Activated effector memory CD4-positive, alpha-beta T cell treated with anti-CD3 and anti-CD28 coated beads, Interleukin-2, amount 50 U/mL, for 16 hours (primary cell): Measurements from ENCODE around the gene UCHL1.
"Not testable (repeated sequence)": the region's sequence is repeated elsewhere in the genome, so short reads cannot be mapped to it uniquely, and the experiment has no call there.

Experiments
- DNase-seq: peaks from one replicate; pipeline ENCODE4 v3.0.0-alpha.2; 2020

The UCHL1 gene

DNA sequence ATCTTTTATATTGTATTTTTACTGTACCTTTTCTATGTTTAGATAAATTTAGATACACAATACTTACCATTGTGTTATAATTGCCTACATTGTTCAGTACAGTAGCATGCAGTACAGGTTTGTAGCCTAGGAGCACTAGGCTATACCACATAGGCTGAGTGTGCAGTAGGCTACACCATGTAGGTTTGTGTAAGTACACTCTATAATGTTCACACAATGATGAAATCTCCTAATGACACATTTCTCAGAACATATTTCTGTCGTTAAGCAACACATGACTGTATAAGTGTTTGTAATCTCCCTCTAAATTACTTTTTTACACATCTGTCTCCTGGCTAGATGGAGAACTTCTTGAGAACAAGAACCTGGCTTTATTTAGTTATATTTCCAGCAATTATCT is 40.3 kb downstream of the UCHL1 start:
- DNase-seq = no peak

DNA sequence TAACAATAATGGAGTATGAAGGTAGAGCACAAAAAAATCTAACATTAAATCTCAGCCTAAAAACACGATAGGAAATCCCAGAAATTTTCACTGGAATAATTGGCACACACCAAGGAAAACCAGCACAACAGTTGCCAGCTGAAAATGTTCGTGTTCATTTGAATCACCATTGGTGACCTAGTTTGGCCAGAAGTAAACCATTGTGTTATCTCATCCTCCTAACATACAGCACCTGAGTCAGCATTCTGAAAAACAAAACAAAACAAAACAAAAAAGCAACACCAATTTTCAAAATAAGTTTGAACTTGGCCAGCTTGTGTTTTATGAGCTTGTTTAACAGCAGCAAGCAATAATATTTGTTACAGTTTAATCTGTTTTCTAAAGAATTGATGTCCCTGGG is 41.1 kb downstream of the UCHL1 start:
- no peak for DNase-seq

DNA sequence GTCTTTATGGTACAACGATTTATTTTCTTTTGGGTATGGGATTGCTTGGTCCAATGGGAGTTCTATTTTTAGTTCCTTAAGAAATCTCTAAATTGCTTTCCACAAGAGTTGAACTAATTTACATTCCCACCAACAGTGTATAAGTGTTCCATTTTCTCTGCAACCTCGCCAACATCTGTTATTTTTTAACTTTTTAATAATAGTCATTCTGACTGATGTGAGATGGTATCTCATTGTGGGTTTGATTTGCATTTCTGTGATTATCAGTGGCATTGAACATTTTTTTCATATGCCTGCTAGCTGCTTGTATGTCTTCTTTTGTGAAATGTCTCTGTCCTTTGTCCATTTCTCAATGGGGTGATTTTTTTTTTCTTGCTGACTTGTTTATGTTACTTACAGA is 42.8 kb downstream of the UCHL1 start:
- no peak for DNase-seq

DNA sequence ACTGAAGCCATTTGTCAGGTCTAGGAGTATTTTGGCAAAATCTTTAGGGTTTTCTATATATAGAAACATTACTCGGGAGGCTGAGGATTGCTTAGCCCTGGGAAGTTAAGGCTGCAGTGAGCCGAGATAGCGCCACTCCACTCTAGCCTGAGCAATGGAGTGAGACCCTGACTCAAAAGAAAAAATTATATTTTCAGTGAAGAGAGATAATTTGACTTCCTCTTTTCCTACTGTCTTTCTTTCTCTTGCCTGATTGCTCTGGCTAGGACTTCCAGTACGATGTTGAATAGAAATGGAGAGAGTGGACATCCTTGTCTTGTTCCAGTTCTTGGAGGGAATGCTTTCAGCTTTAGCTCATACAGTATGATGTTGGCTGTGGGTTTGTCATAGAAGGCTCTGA is 44.4 kb downstream of the UCHL1 start:
- no peak for DNase-seq

- DNase-seq = no peak
Measured at GRCh38 chr4:41303372-41304118, 46.8 kb downstream of the UCHL1 start.

DNA sequence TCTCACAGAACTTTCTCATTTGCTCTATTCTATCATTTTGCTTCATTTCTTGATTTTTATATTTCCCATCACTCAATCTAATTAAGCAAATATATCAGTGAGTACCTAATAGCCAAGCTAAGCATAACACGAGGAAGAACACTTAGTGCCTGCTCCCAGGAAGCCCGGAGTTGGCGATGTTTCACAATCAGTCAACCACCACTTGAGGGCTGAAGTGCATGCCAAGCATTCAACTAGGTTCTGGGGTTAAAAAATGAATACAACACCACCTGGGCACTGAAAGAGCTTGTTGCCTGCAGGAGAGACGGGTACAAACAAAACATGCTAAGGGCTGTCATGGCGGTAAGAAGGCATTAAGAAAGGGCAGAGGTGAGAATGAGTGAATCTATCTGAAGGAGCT is 47.5 kb downstream of the UCHL1 start:
- DNase-seq = no peak

GRCh38 chr4:41305476-41305875 is 48.7 kb downstream of the UCHL1 start:
- no peak for DNase-seq

GRCh38 chr4:41307638-41308037 is 50.9 kb downstream of the UCHL1 start:
- DNase-seq = no peak

- DNase-seq = no peak
Measured at GRCh38 chr4:41308398-41308797, 51.7 kb downstream of the UCHL1 start.

- not testable (repeated sequence) for DNase-seq
Measured at GRCh38 chr4:41315426-41315825, 58.7 kb downstream of the UCHL1 start.

DNA sequence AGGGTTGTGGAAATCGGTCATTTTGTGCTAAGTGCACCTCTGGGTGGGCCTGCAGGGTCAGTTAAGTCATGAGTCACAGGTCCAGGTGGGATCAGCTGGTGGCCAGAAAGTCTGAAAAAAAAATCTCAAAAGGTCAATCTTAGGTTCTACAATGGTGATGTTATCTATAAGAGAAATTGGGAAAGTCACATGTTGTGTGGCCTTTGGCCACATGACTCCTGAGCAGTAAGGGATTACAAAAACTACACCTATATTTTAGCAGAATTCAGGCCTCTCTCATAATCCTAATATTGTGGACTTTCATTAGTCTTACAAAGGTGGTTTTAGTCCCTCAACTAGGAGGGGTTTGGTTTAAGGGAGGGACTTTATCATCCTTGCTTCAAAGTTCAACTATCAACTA is 59.1 kb downstream of the UCHL1 start:
- no peak for DNase-seq
